H1 (cell line): ENCODE results near the gene DICER1. TPM values are rescaled to one million over a fixed set of nuclear protein-coding genes. Genes with fewer than 3 reads are reported as not detected.

Experiments
- ATF3 ChIP-seq: IDR thresholded peaks from 2 replicates; pipeline ENCODE4 v1.6.1; 2011; ENCODE audit warnings: low read depth, mild to moderate bottlenecking, low read length; ENCODE audit not compliant: insufficient read depth
- BCL11A ChIP-seq, 2 experiments: IDR thresholded peaks; one replicate each; pipeline ENCODE4 v1.6.1; 2011; ENCODE audit warnings: low read depth in 2 of 2, low read length in 2 of 2, mild to moderate bottlenecking in 2 of 2
- HDAC6 ChIP-seq: IDR thresholded peaks from one replicate; pipeline ENCODE4 v1.7.1; 2012; ENCODE audit warnings: low read depth, mild to moderate bottlenecking, inconsistent platforms, low read length, moderate library complexity
- MAX ChIP-seq: IDR thresholded peaks from 2 replicates; pipeline ENCODE4 v1.6.1; 2012; ENCODE audit warnings: inconsistent platforms
- SIN3A ChIP-seq, 2 experiments: IDR thresholded peaks in 1 of 2; conservative IDR thresholded peaks in 1 of 2; 2 replicates each; pipeline ENCODE4 v1.6.1; 2011 to 2012; ENCODE audit warnings: low read length in 2 of 2, improper control_type of control experiment in 1 of 2, low read depth in 1 of 2, mild to moderate bottlenecking in 1 of 2
- polyA plus RNA-seq, 7 experiments: library from polyadenylated mRNA; depleted of rRNA in 3 of 7; stranded (reverse) in 5 of 7; unstranded in 2 of 7; fragments of >200 nt in 5 of 7; fragments of 200-250 nt in 2 of 7; gene quantifications; 1 replicate in 5 of 7; 2 replicates in 1 of 7; 4 replicates in 1 of 7; pipeline versions ENCODE4 v1.2.1 to v1.2.3, GENCODE V29; 2011 to 2013; ENCODE audit warnings: missing spikeins in 2 of 7, mixed read lengths in 2 of 7
- total RNA-seq: library from RNA; stranded (reverse); fragmentation: NEBNext Ultra II Directional; extraction: Animal tissue kit (Norgen Biotek cat#: 25700); gene quantifications from 2 replicates; pipeline ENCODE4 v1.2.1, GENCODE V29; 2021

DICER1 gene
- total and polyA plus RNA-seq, 2 of the 8 experiments (the other 6 are each of a cell fraction or from before 2014, with no cell fraction given) = 11.9 to 61.8 TPM

GRCh38 chr14:95137804-95138167 lies 19.5 kb downstream of the DICER1 start (continued):
- TF ChIP-seq MAX (no peak), BCL11A (IDR thresholded peaks at IDR 0.05; ENCODE audit: low read depth in 2 of 2, low read length in 2 of 2) (no peak), SIN3A (conservative IDR thresholded peaks at IDR 0.05 in 1 of 2, IDR thresholded peaks at IDR 0.05 in 1 of 2; ENCODE audit: low read depth in 1 of 2, low read length in 2 of 2) (no peak), ATF3 (no peak), HDAC6 (no peak)
